PC-3 (cell line): ENCODE results near the gene FALEC. TPM values are rescaled to one million over a fixed set of nuclear protein-coding genes. Genes with fewer than 3 reads are reported as not detected.

Experiments
- ATAC-seq: fragments of 200-7000 bp; cut with Tn5 transposase; 2 replicates; pipeline ENCODE4 v1.9.1; 2020; ENCODE audit warnings: mild to moderate bottlenecking, moderate library complexity
- BruUV-seq: library from RNA; stranded (reverse); fragments of 400-500 nt; replicated peaks from 2 replicates; lab custom pipeline; 2021; lab: Mats Ljungman, UMichigan
- CTCF ChIA-PET: fragments of 300-600 bp; sonication (Branson Sonifier 250); formaldehyde crosslinking; loops from one replicate; lab custom pipeline; 2022; ENCODE audit warnings: antibody characterized with exemption; lab: Charles Lee
- POLR2A ChIA-PET: fragments of 300-600 bp; sonication (Branson Sonifier 250); formaldehyde crosslinking; loops from one replicate; lab custom pipeline; 2022; ENCODE audit warnings: antibody characterized with exemption; ENCODE audit not compliant: unreplicated experiment; lab: Charles Lee
- DNase-seq: peaks from one replicate; pipeline ENCODE4 v3.0.0-alpha.2; 2015
- H2AFZ ChIP-seq: fragments of 300-600 bp; sonication (generic); 2 replicates; pipeline ENCODE4 v1.6.0; 2016; ENCODE audit warnings: antibody characterized with exemption, low read length
- H3F3A ChIP-seq: fragments of 300-600 bp; sonication (generic); one replicate; pipeline ENCODE4 v1.6.0; 2017; ENCODE audit warnings: antibody characterized with exemption, low read length, control low read depth, mild to moderate bottlenecking; ENCODE audit not compliant: unreplicated experiment
- H3K27ac ChIP-seq: fragments of 300-600 bp; sonication (generic); 2 replicates; pipeline ENCODE4 v1.5.1; 2016; ENCODE audit warnings: mild to moderate bottlenecking, low read length
- H3K27me3 ChIP-seq: fragments of 300-600 bp; sonication (generic); 2 replicates; pipeline ENCODE4 v1.6.1; 2016; ENCODE audit warnings: low read length, mixed read lengths
- H3K36me3 ChIP-seq: fragments of 300-600 bp; sonication (generic); 2 replicates; pipeline ENCODE4 v1.6.1; 2016; ENCODE audit warnings: low read depth, mixed run types, low read length, mixed read lengths
- H3K4me1 ChIP-seq: fragments of 300-600 bp; sonication (generic); 2 replicates; pipeline ENCODE4 v1.5.1; 2016; ENCODE audit warnings: low read length; ENCODE audit not compliant: insufficient read depth
- H3K4me2 ChIP-seq: fragments of 300-600 bp; sonication (generic); 2 replicates; pipeline ENCODE4 v1.6.0; 2016; ENCODE audit warnings: low read length
- H3K4me3 ChIP-seq: fragments of 300-600 bp; sonication (generic); 2 replicates; pipeline ENCODE4 v1.5.1; 2016; ENCODE audit warnings: mild to moderate bottlenecking, low read length, mixed read lengths
- H3K79me2 ChIP-seq: fragments of 300-600 bp; sonication (generic); 2 replicates; pipeline ENCODE4 v1.6.1; 2017; ENCODE audit warnings: low read length, mixed read lengths
- H3K9ac ChIP-seq: fragments of 300-600 bp; sonication (generic); 2 replicates; pipeline ENCODE4 v1.6.0; 2016; ENCODE audit warnings: mild to moderate bottlenecking, low read length
- H3K9me2 ChIP-seq: fragments of 300-600 bp; sonication (generic); replicated peaks from 2 replicates; pipeline ENCODE4 v1.6.1; 2016; ENCODE audit warnings: mixed run types, low read length, mixed read lengths
- H3K9me3 ChIP-seq: fragments of 300-600 bp; sonication (generic); 2 replicates; pipeline ENCODE4 v1.6.1; 2016; ENCODE audit warnings: low read length, mixed read lengths
- H4K20me1 ChIP-seq: fragments of 300-600 bp; sonication (generic); 2 replicates; pipeline ENCODE4 v1.6.1; 2016; ENCODE audit warnings: low read length, mixed read lengths
- CTCF ChIP-seq: fragments of 300-600 bp; sonication (generic); conservative IDR thresholded peaks from 2 replicates; pipeline ENCODE4 v1.5.1; 2017; ENCODE audit warnings: antibody characterized with exemption, low read depth, mild to moderate bottlenecking, low read length
- EZH2 ChIP-seq: fragments of 300-600 bp; sonication (generic); IDR thresholded peaks from one replicate; pipeline ENCODE4 v1.6.1; 2017; ENCODE audit warnings: antibody characterized with exemption, mild to moderate bottlenecking, low read length; ENCODE audit not compliant: unreplicated experiment
- EZH2phosphoT487 ChIP-seq: fragments of 300-600 bp; sonication (generic); IDR thresholded peaks from 2 replicates; pipeline ENCODE4 v1.6.1; 2018; ENCODE audit warnings: mild to moderate bottlenecking, antibody characterized with exemption, low read length, borderline replicate concordance
- intact Hi-C: fragments of 100-400 bp; cut with micrococcal nuclease; formaldehyde crosslinking; loops from 2 replicates; pipeline ENCODE4 v1.9.0; 2023
- total RNA-seq: library from RNA; depleted of rRNA; stranded (reverse); fragments of >200 nt; gene quantifications from 2 replicates; pipeline ENCODE4 v1.2.3, GENCODE V29; 2014

Gene FALEC
- total RNA-seq, 1 experiment from 2014 or later: 0.73 TPM

- CTCF ChIA-PET: no interaction called here
- H3K27me3 ChIP-seq: no peaks in the 10 kb centered on the region
- H3K9ac ChIP-seq: no peak overlapping the region
- DNase-seq: no peak
- TF ChIP-seq EZH2phosphoT487: no peak
- no peak for TF ChIP-seq CTCF
- TF ChIP-seq EZH2: no peak
- H3K36me3 ChIP-seq: no peaks in the 10 kb centered on the region
- no TSS peak for BruUV-seq
- no peaks in the 10 kb centered on the region for H3K79me2 ChIP-seq
- H3K27ac ChIP-seq: peak overlapping the region; percentile 31; the same call in 1 of the 2 replicates
- no peak overlapping the region for H2AFZ ChIP-seq
- peaks cover 20% of the 10 kb centered on the region for H3K4me1 ChIP-seq
- H4K20me1 ChIP-seq: no peaks in the 10 kb centered on the region
- H3F3A ChIP-seq: no peaks in the 10 kb centered on the region
- intact Hi-C loops: no loop called here
- no peak for ATAC-seq
- no peaks in the 10 kb centered on the region for H3K9me3 ChIP-seq
- H3K4me3 ChIP-seq: no peak overlapping the region
- no peaks in the 10 kb centered on the region for H3K9me2 ChIP-seq
- H3K4me2 ChIP-seq: peak overlapping the region; percentile 42; the same call in 1 of the 2 replicates
- POLR2A ChIA-PET: no interaction called here
Observed at GRCh38 chr1:150552911-150553289, 37.3 kb downstream of the FALEC start.

GRCh38 chr1:150553392-150554085, 38.0 kb downstream of the FALEC start:
- ChIA-PET CTCF (no interaction called here), POLR2A (no interaction called here)
- Histone ChIP-seq H4K20me1 (no peaks in the 10 kb centered on the region), H3K36me3 (no peaks in the 10 kb centered on the region), H3K4me1 (peaks cover 17% of the 10 kb centered on the region), H3K27me3 (no peaks in the 10 kb centered on the region), H3K9me2 (no peaks in the 10 kb centered on the region), H3K4me2 (no peak overlapping the region), H3K79me2 (no peaks in the 10 kb centered on the region), H3K9ac (no peak overlapping the region), H3K4me3 (no peak overlapping the region), H2AFZ (no peak overlapping the region), H3F3A (no peaks in the 10 kb centered on the region), H3K9me3 (no peaks in the 10 kb centered on the region), H3K27ac (no peak overlapping the region)
- intact Hi-C loops: no loop called here
- no TSS peak for BruUV-seq
- TF ChIP-seq EZH2phosphoT487: no peak
- TF ChIP-seq EZH2: no peak
- TF ChIP-seq CTCF: no peak
- DNase-seq (no peak), ATAC-seq (no peak)

- H4K20me1 ChIP-seq: no peaks in the 10 kb centered on the region
- CTCF ChIA-PET: no interaction called here
- no peak overlapping the region for H3K4me3 ChIP-seq
- peaks cover 17% of the 10 kb centered on the region for H3K4me1 ChIP-seq
- no peak overlapping the region for H2AFZ ChIP-seq
- no peaks in the 10 kb centered on the region for H3K79me2 ChIP-seq
- no peaks in the 10 kb centered on the region for H3K9me2 ChIP-seq
- no peaks in the 10 kb centered on the region for H3K27me3 ChIP-seq
- no TSS peak for BruUV-seq
- no peaks in the 10 kb centered on the region for H3K36me3 ChIP-seq
- no peak overlapping the region for H3K4me2 ChIP-seq
- H3K9me3 ChIP-seq: no peaks in the 10 kb centered on the region
- no peak for TF ChIP-seq CTCF
- TF ChIP-seq EZH2phosphoT487: no peak
- TF ChIP-seq EZH2: no peak
- POLR2A ChIA-PET: no interaction called here
- H3K27ac ChIP-seq: no peak overlapping the region
- H3F3A ChIP-seq: no peaks in the 10 kb centered on the region
- DNase-seq: no peak
- no peak for ATAC-seq
- intact Hi-C loops: no loop called here
- no peak overlapping the region for H3K9ac ChIP-seq
Observed at GRCh38 chr1:150554086-150554452, 38.5 kb downstream of the FALEC start.
